Caco-2 (cell line): ENCODE measurements around the gene MAML2. TPM values are rescaled to one million over a fixed set of nuclear protein-coding genes. Genes with fewer than 3 reads are reported as not detected.

Experiments used
- BruUV-seq: library from RNA; stranded (reverse); fragments of 400-500 nt; replicated peaks from 2 replicates; lab custom pipeline; 2021; lab: Mats Ljungman, UMichigan
- CTCF ChIA-PET: fragments of 300-600 bp; sonication (Branson Sonifier 250); formaldehyde crosslinking; loops from one replicate; lab custom pipeline; 2022; ENCODE audit warnings: antibody characterized with exemption; lab: Charles Lee
- POLR2A ChIA-PET: fragments of 300-600 bp; sonication (Branson Sonifier 250); formaldehyde crosslinking; loops from one replicate; lab custom pipeline; 2022; ENCODE audit warnings: antibody characterized with exemption; lab: Charles Lee
- DNase-seq, 2 experiments: peaks; one replicate each; pipeline versions ENCODE4 v3.0.0 to v3.0.0-alpha.2; 2020 to 2022
- H3K27me3 ChIP-seq: replicated peaks from 2 replicates; pipeline ENCODE4 v1.6.0; 2011; ENCODE audit warnings: low read length; ENCODE audit not compliant: control insufficient read depth, insufficient read depth
- H3K36me3 ChIP-seq: 2 replicates; pipeline ENCODE4 v1.5.1; 2011; ENCODE audit warnings: low read length; ENCODE audit not compliant: control insufficient read depth, insufficient read depth
- H3K4me1 ChIP-seq: fragments of 250-450 bp; sonication (Bioruptor Pico); 2 replicates; pipeline ENCODE4 v1.5.1; 2020; ENCODE audit warnings: mild to moderate bottlenecking
- H3K4me3 ChIP-seq: 2 replicates; pipeline ENCODE4 v1.5.1; 2011; ENCODE audit warnings: low read depth, mild to moderate bottlenecking, control low read depth, low read length
- H3K9me3 ChIP-seq: fragments of 250-450 bp; sonication (Bioruptor Pico); 2 replicates; pipeline ENCODE4 v1.5.1; 2020; ENCODE audit warnings: mild to moderate bottlenecking, moderate library complexity
- H3K27ac Mint-ChIP-seq: one replicate; pipeline ENCODE4 v1.8.0; 2022; ENCODE audit warnings: mixed read lengths; ENCODE audit not compliant: unreplicated experiment
- H3K27me3 Mint-ChIP-seq: one replicate; pipeline ENCODE4 v1.8.0; 2022; ENCODE audit warnings: mixed read lengths; ENCODE audit not compliant: insufficient read depth, unreplicated experiment
- H3K36me3 Mint-ChIP-seq: one replicate; pipeline ENCODE4 v1.8.0; 2022; ENCODE audit warnings: mild to moderate bottlenecking, mixed read lengths; ENCODE audit not compliant: insufficient read depth, unreplicated experiment
- H3K4me1 Mint-ChIP-seq: one replicate; pipeline ENCODE4 v1.8.0; 2022; ENCODE audit warnings: low read depth, mixed read lengths; ENCODE audit not compliant: unreplicated experiment
- H3K4me3 Mint-ChIP-seq: one replicate; pipeline ENCODE4 v1.8.0; 2022; ENCODE audit warnings: mild to moderate bottlenecking, moderate library complexity, mixed read lengths; ENCODE audit not compliant: unreplicated experiment
- H3K9me3 Mint-ChIP-seq: one replicate; pipeline ENCODE4 v1.8.0; 2022; ENCODE audit warnings: mixed read lengths; ENCODE audit not compliant: unreplicated experiment
- intact Hi-C: fragments of 100-400 bp; cut with micrococcal nuclease; formaldehyde crosslinking; loops from one replicate; pipeline ENCODE4 v1.10.0; 2022; ENCODE audit not compliant: unreplicated experiment
- total RNA-seq: library from RNA; stranded (reverse); gene quantifications from 2 replicates; pipeline ENCODE4 v1.2.3, GENCODE V29; 2022
- TF ChIP-seq, protein P1 (sequence below), 2 experiments: fragments of 200-600 bp in 1 of 2; IDR thresholded peaks; 1 replicate in 1 of 2; 2 replicates in 1 of 2; pipeline versions ENCODE4 v1.5.1 to v1.8.0; 2011 to 2022; ENCODE audit warnings: antibody characterized with exemption in 1 of 2, control low read depth in 1 of 2, inconsistent platforms in 1 of 2, low read depth in 1 of 2, low read length in 1 of 2, mild to moderate bottlenecking in 1 of 2, moderate library complexity in 1 of 2; ENCODE audit not compliant: insufficient read depth in 1 of 2, severe bottlenecking in 1 of 2, unreplicated experiment in 1 of 2

Gene MAML2
- total RNA-seq, 1 experiment from 2014 or later, result 11.5 TPM

DNA sequence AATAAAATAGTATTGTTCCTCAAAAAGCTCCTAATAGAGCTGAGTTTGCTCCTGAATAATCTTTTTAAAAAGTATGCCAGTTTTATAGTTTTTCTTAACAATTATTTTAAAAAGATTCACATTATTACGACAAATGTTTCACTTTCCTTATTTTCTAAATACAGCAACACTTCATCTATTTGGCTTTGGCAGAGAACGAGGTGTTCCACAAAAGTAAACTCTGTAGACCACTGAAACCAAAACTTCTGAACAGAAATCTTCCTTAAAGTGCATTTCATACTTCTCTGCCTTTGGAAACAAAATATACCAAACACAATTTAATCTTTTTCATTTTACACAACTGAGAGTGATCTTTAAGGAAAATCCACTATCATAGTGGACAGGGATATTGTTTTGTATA lies 285.5 kb downstream of the MAML2 start:
- Mint-ChIP-seq H3K4me1 (peaks cover 31% of the 10 kb centered on the region), H3K27ac (no peak overlapping the region)
- POLR2A ChIA-PET, result interaction anchor here (0.5 kb wide), 1 partner anchor 10 kb away, joined by 3 read pairs; no protein-coding TSS in a partner anchor

DNA sequence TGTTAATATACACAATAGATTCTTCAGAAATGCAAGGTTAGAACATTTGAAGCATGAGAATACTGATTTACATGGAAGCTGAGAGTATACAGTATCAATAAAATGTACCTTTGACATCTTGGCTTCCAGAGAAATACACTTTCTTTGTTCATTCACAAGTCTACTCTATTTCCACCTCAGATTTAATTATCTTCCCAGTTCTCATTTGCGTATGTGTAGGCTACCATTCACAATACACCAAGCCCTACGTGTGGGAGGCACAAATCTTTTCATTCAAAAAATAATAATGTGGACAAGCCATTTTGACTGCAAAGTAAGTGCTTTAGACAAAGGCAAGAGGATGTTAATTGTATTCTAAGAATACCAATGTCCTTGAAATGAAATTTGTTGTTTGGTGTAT lies 286.4 kb downstream of the MAML2 start:
- no peaks in the 10 kb centered on the region for H3K27me3 ChIP-seq
- ChIA-PET POLR2A (no interaction called here), CTCF (interaction anchor here (1.0 to 2.8 kb wide), 3 partner anchors 186 to 286 kb away, joined by 5 to 21 read pairs (median 10); partner anchors contain the start of gene MAML2)
- no peak overlapping the region for H3K4me3 Mint-ChIP-seq
- H3K36me3 Mint-ChIP-seq, result no peaks in the 10 kb centered on the region
- BruUV-seq, result no TSS peak
- intact Hi-C loops, result no loop called here
- H3K4me1 Mint-ChIP-seq, result peaks cover 33% of the 10 kb centered on the region
- H3K36me3 ChIP-seq, result no peaks in the 10 kb centered on the region
- TF ChIP-seq, protein P1, sequence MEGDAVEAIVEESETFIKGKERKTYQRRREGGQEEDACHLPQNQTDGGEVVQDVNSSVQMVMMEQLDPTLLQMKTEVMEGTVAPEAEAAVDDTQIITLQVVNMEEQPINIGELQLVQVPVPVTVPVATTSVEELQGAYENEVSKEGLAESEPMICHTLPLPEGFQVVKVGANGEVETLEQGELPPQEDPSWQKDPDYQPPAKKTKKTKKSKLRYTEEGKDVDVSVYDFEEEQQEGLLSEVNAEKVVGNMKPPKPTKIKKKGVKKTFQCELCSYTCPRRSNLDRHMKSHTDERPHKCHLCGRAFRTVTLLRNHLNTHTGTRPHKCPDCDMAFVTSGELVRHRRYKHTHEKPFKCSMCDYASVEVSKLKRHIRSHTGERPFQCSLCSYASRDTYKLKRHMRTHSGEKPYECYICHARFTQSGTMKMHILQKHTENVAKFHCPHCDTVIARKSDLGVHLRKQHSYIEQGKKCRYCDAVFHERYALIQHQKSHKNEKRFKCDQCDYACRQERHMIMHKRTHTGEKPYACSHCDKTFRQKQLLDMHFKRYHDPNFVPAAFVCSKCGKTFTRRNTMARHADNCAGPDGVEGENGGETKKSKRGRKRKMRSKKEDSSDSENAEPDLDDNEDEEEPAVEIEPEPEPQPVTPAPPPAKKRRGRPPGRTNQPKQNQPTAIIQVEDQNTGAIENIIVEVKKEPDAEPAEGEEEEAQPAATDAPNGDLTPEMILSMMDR (IDR thresholded peaks at IDR 0.05; ENCODE audit: insufficient read depth in 1 of 2, low read depth in 1 of 2, low read length in 1 of 2, severe bottlenecking in 1 of 2, unreplicated experiment in 1 of 2), result no peak
- H3K27me3 Mint-ChIP-seq, result no peaks in the 10 kb centered on the region
- no peak overlapping the region for H3K4me3 ChIP-seq
- H3K4me1 ChIP-seq, result peaks cover 32% of the 10 kb centered on the region
- no peak for DNase-seq
- no peak overlapping the region for H3K27ac Mint-ChIP-seq
- H3K9me3 ChIP-seq, result no peaks in the 10 kb centered on the region
- H3K9me3 Mint-ChIP-seq, result peaks cover 11% of the 10 kb centered on the region

More for the DNA sequence above, 285.5 kb downstream of the MAML2 start:
- no peak for DNase-seq
- Histone ChIP-seq H3K27me3 (no peaks in the 10 kb centered on the region), H3K4me1 (peaks cover 28% of the 10 kb centered on the region), H3K9me3 (no peaks in the 10 kb centered on the region), H3K4me3 (no peak overlapping the region), H3K36me3 (no peaks in the 10 kb centered on the region)
- no TSS peak for BruUV-seq
- H3K9me3 Mint-ChIP-seq, result peaks cover 11% of the 10 kb centered on the region
- H3K36me3 Mint-ChIP-seq, result no peaks in the 10 kb centered on the region
- no peak overlapping the region for H3K4me3 Mint-ChIP-seq
- intact Hi-C loops, result no loop called here
- CTCF ChIA-PET, result no interaction called here
- H3K27me3 Mint-ChIP-seq, result no peaks in the 10 kb centered on the region
- TF ChIP-seq, protein P1 (IDR thresholded peaks at IDR 0.05; ENCODE audit: insufficient read depth in 1 of 2, low read depth in 1 of 2, low read length in 1 of 2, severe bottlenecking in 1 of 2, unreplicated experiment in 1 of 2), result no peak

DNA sequence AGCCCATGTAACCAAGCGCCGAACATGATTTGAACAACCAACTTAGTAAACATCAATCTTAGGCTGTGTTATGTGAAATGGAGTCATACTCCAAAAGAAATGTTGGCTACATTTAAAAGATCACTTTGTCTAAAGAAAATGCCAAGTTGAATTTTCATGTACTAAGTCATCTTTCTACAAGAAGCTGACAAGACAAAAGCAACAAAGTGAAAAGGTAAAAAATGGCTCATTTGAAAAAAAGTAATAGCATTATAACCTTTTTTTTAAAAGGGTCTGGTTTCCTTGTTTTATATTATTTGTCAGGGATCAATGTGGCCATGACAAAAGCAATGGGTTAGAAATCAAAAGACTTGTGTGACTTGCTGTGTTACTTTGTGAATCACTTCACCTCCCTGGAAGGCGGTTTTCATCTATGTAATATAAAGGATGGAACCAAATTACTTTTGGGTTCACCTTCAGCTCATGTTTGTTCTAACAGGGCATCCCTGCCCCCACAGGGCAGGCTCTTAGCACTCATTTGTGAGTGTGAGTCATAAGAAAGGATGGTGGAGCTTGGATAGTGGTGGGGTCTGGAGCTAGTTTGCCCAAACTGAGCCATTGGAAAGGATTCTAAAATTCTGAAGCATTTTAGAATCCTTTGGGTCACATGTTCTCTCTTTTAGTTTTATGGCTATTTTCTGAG lies 287.1 kb downstream of the MAML2 start:
- Histone ChIP-seq H3K4me3 (no peak overlapping the region), H3K9me3 (no peaks in the 10 kb centered on the region), H3K27me3 (no peaks in the 10 kb centered on the region), H3K4me1 (peaks cover 39% of the 10 kb centered on the region), H3K36me3 (no peaks in the 10 kb centered on the region)
- intact Hi-C loops, result loop anchor here (1.0 to 2.0 kb wide), 9 partner anchors 40 to 370 kb away; partner anchors contain the start of gene MAML2
- DNase-seq, result no peak
- no peak overlapping the region for H3K4me3 Mint-ChIP-seq
- CTCF ChIA-PET, result interaction anchor here (0.6 to 2.8 kb wide), 14 partner anchors 8 to 338 kb away, joined by 3 to 74 read pairs (median 6); partner anchors contain the start of gene MAML2
- no peak overlapping the region for H3K27ac Mint-ChIP-seq
- POLR2A ChIA-PET, result no interaction called here
- no peaks in the 10 kb centered on the region for H3K27me3 Mint-ChIP-seq
- no TSS peak for BruUV-seq
- peaks cover 36% of the 10 kb centered on the region for H3K4me1 Mint-ChIP-seq
- TF ChIP-seq, protein P1 (IDR thresholded peaks at IDR 0.05; ENCODE audit: insufficient read depth in 1 of 2, low read depth in 1 of 2, low read length in 1 of 2, severe bottlenecking in 1 of 2, unreplicated experiment in 1 of 2), result no peak
- H3K9me3 Mint-ChIP-seq, result peaks cover 11% of the 10 kb centered on the region
- no peaks in the 10 kb centered on the region for H3K36me3 Mint-ChIP-seq
